ENCODE measurements around the gene SPATS2.
"Not testable (repeated sequence)": the region's sequence is repeated elsewhere in the genome, so short reads cannot be mapped to it uniquely, and the experiment has no call there.

The SPATS2 gene

DNA sequence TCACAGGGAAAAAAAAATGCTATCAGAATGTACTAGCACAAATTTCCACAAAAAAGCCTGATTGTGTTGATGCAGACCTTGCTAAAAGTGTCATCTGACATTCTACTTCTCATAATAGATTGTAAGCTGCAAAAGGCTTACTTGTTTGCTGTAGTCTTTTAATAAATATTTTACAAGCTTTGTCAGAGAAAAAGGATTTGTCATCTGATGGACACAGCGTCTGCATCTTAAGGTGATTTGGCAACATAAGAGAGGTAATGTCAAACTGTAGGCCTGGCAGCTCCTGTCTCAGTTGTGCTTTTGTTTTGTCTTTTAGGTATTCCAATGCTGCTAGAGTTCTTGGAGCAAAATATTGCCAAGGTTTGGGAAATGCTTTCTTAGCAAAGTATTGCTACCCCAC, 145.3 kb downstream of the SPATS2 start:
- no peak for DNase-seq (ENCODE audit: low read depth in 2 of 2)

- DNase-seq (ENCODE audit: low read depth in 2 of 2): no peak
Measured at GRCh38 chr12:49515266-49515665, 148.0 kb downstream of the SPATS2 start.

DNA sequence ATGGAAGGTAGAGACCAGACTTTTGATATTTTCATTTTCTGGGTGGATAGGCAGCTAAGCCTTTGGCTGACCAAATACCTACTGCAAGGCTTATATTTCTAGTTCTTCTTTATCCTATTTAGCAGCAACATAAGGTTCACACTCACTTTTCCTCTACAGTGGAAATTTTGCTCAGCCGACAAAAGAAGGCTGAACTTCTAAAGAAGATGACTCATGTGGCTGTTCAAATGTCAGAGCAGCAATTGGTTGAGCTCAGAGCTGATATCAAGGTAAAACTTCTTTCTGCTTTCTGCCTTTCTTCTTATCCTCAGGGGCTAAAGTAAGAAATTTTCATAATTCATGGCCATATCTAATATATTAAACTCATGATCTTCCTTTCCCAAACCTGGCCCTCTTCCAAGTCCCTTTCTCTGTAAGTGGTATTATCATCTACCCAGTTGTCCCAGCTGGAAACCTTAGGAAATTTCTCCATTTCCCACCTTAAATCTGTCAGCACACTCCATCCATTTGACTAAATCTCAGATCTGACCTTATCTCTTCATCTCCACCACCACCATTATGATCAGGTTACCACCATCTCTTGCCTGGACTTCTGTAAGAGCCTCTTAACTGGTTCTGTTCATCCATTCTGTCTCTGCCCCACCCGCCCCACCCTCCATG, 151.8 kb downstream of the SPATS2 start:
- no peak for DNase-seq (ENCODE audit: low read depth in 2 of 2)

- no peak for DNase-seq (ENCODE audit: low read depth in 2 of 2)
Measured at GRCh38 chr12:49519574-49519936, 152.3 kb downstream of the SPATS2 start.

GRCh38 chr12:49521389-49521788, 154.1 kb downstream of the SPATS2 start:
- DNase-seq (ENCODE audit: low read depth in 2 of 2): no peak

DNA sequence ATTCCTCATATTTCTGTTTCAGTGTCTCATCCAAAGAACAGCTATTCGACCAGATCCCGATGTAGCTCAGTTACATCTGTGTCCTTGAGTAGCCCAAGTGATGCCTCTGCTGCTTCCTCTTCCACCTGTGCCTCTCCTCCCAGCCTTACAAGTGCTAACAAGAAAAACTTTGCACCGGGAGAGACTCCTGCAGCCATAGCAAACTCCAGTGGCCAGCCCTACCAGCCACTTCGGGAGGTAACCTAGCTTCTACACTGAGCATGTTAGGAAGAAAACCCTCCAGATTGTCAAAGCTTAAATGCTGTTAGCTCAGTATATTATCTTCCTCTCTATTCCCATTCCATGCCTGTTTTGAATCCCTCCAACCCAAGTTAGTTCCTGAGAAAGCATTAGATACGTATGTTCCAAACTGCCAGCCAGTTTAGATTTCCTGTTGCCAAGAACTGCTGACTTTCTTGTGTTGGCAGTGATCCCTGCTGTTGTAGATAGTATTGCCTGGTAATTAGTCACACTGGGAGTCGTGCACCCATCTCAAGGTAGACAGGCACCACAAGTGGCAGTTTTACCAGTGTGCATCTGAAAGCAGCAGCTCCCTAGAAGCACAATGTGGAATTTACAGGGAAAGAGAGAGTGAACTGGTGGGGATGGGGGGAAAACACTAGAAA, 157.5 kb downstream of the SPATS2 start:
- no peak for DNase-seq (ENCODE audit: low read depth in 2 of 2)

DNA sequence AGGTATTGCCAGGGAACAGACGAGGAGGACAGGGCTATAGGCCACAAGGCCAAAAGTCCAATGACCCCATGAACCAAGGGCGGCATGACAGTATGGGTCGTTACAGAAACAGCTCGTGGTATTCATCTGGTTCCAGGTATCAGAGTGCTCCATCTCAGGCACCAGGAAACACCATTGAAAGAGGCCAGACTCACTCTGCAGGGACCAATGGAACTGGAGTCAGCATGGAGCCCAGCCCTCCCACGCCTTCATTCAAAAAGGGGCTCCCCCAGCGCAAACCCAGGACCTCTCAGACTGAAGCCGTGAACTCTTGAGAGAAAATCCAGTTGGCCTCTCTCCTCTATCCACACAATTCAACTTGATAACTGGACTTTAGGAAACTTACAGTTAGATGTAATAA, 158.7 kb downstream of the SPATS2 start:
- no peak for DNase-seq (ENCODE audit: low read depth in 2 of 2)

DNA sequence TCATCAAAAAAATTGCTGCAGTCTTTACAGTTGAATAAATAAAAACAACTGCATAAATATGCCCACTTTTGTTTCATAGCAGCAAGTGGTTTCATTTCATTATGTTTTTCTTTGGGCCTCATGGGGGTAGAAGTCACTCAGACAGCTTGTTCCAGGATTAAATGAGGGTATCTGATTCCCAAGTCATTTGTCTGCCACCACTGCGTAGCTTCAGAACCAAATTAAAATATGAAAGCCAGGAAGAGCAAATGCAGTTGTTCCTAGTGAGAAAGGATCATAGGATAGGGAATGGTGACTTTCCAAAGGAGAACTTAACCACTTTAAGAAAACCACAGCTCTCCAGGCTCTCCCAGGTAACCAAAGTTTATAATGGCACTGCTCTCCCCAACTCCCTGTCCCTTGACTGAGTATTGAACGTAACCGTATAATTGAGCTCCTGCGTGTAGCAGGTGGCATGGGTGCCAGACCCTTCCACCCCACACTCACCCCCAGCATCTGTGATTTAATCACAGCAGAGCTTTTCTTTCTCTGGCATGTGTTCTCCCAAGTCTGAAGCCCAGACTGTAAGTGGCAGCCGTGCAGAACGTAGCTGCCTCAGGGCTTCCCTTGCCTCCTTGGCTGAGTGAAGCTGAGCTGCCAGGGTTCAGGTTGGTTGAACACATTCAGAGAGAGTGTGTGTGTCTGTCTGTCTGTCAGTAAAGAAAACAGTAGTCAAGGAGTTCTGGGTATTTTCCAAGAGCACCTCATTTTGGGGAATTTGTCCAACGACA, 160.3 kb downstream of the SPATS2 start:
- no peak for DNase-seq (ENCODE audit: low read depth in 2 of 2)

GRCh38 chr12:49529414-49529813, 162.2 kb downstream of the SPATS2 start:
- no peak for DNase-seq (ENCODE audit: low read depth in 2 of 2)

- no peak for DNase-seq (ENCODE audit: low read depth in 2 of 2)
Measured at GRCh38 chr12:49531745-49532144, 164.5 kb downstream of the SPATS2 start.

GRCh38 chr12:49533331-49533730, 166.1 kb downstream of the SPATS2 start:
- no peak for DNase-seq (ENCODE audit: low read depth in 2 of 2)

DNA sequence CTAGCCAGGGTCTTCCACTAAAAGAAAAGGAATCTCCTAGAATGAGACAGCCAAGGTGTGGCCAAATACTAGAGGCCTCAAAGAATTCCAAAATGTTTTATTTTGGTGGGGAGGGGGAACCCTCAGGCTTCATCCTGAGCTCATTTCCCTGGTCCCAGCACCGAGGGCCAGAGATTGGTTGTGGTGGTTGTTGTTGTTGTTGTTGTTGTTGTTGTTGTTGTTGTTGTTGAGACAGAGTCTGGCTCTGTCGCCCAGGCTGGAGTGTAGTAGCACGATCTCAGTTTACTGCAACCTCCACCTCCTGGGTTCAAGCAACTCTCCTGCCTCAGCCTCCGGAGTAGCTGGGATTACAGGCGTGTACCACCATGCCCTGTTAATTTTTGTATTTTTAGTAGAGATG, 166.9 kb downstream of the SPATS2 start:
- not testable (repeated sequence) for DNase-seq (ENCODE audit: low read depth in 2 of 2)

DNA sequence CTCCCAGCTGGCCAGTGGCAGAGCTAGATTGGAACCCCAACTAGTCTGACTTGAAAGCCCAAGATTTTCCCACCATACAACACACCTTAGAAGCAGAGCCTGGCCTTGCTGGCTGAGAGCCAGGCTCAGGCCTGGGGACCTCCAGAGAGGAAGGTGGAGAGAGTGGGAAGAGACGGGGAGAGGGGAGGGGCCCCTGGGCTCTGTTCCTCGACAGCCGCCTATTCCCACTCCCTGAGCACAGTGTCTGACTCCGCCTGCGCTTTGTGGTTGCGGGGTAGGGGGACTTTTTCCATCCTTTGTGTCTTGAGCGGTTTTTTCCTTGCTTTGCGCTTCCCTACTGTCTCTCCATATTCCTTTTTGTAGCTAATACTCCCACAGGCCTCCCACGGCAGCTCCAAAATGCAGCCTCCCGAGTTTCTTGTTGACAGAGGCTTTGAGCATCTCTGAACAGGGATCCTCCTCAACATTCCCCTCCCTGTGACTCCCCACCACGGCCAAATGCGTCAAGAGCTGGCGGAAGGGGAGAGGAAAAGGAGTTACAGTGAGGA, 167.5 kb downstream of the SPATS2 start:
- no peak for DNase-seq (ENCODE audit: low read depth in 2 of 2)

GRCh38 chr12:49535921-49536525, 168.8 kb downstream of the SPATS2 start:
- DNase-seq (ENCODE audit: low read depth in 2 of 2): no peak

DNA sequence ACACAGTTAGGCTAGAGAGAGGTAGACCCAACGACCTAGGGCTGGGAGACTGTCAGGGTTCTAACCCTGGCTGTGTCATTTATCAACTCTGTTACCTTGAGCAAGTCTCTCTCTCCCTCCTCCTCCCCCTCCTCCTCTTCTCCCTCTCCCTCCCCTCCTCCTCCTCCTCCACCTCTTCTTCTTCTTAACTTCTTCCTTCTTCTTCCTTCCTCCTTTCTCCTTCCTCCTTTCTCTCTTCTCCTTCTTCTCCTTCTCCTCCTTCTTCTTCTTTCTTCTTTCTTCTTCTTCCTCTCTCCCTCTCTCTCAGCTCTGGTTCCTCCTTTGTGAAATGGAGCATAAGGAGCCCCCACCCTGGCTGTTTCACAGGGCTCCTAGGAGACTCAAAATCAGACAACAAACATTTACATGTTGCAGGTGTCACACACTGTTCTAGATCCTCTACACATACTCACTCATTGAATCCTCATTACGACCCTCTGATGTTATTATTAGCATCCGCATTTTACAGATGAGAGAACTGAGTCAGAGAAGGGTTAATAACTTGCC, 169.3 kb downstream of the SPATS2 start:
- no peak for DNase-seq (ENCODE audit: low read depth in 2 of 2)

DNA sequence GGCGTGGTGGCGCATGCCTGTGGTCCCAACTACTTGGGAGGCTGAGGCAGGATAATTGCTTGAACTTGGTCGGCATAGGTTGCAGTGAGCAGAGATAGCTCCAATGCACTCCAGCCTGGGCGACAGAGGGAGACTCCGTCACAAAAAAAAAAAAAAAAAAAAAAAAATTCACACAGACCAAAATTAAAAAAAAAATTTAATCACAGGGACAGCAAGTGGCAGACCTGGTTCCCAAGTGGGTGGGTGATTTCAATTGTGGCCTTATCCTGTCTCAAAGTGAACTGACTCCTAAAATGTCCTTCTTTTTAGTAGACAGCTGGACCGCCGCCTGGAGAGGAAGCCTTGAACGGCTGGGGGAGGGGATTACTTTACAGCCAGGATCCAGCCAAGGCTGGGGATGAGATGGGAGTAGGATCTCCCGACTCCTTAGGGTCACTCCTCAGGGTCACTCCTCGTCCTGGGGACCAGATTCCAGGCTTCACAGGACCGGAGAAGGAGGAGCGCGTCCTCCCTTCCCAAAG, 170.0 kb downstream of the SPATS2 start:
- no peak for DNase-seq (ENCODE audit: low read depth in 2 of 2)

DNA sequence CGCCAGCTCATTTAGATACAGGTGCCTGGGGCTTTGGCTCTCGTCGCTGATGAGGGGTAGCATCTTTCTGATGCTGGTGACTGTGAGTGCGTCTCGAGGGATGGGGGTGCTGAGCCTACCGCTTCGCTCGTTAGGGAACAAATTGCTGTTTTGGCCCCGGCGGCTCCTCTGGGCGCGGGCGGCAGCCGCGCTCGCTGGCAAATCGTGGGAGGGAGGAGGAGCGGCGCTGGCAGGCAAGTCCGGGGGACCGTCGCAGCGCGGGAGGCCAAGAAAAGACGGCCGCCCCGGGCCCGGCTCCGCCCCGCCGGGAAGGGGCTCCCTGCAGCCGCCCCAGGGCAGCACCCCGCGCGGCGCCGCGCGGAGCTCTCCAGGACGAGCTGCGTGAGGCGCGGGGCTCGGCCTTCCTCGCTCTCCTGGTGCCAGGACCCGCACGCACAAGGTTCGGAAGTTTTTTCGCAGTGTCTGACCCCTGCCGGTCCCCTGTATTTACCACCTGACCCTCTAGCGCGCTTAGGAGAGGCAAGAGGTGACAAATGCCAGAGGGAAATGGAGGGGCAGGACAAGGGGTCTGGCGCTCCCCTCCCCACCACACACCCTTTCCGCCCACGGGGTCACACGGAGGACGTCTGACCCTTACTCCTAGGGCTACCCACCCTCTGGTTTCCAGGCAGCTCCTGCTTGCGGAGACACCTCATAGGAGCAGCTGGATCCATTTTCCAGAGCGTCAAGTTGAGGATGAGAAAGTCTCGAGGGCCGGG, 170.7 kb downstream of the SPATS2 start:
- peak; percentile 17 to 21 for DNase-seq (ENCODE audit: low read depth in 2 of 2)

GRCh38 chr12:49538510-49539403, 171.5 kb downstream of the SPATS2 start, which contains the start of gene KCNH3:
TSS of gene KCNH3 (plus strand) at chr12:49539030. CDS start at chr12:49539417, 387 bp downstream.
- peak; percentile 72 to 79 for DNase-seq (ENCODE audit: low read depth in 2 of 2)

DNA sequence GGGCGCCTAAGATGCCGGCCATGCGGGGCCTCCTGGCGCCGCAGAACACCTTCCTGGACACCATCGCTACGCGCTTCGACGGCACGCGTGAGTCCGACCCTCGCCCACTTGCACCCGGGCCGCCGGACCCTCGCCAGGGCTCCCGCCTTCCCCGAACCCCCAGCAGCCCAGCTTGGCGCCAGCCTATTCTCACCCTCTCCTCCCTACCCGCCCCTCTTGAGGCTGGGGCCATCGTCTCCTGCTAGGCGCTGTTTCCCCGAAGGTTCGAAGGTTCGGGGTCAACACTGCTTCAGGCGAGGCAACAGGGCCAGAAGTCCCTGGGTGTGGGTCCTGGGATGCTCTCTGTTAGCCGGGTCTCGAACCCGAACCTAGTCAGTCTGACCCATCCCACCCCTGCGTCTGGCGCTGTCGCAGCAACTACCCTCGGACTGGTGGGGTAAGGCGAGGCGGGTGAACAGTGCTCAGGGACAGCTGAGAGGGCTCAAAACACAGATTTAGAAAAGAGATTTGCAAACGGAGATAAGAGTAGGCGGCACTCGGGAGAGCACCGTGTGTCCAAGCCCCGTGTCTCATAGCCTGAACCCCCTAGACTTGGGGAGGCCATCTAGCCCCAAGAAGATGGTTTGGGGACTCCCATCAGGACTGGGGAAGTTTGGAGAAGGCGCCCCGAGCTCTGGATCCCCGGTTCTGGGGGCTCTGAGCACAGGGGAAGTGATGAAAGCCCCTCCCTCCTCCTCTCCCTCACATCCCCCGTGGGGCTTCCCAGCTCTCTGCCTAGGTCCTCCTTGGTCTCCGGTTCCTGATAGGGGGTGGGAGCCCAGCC, 172.4 kb downstream of the SPATS2 start:
- DNase-seq (ENCODE audit: low read depth in 2 of 2): no peak

All from activated CD8-positive, alpha-beta memory T cell treated with anti-CD3 and anti-CD28 coated beads for 4 hours (primary cell).